Left colon (tissue), 2 donors: Measurements from ENCODE around the gene ABHD8. TPM values are rescaled to one million over a fixed set of nuclear protein-coding genes. Genes with fewer than 3 reads are reported as not detected.

Experiments
- ATAC-seq: fragments of 200-7000 bp; cut with Tn5 transposase; one replicate; pipeline ENCODE4 v1.9.1; 2020; ENCODE audit warnings: mild to moderate bottlenecking, moderate library complexity
- DNase-seq, 2 donors: peaks; one replicate each; pipeline ENCODE4 v3.0.0-alpha.2; 2020
- intact Hi-C, 2 donors: fragments of 100-400 bp; cut with DNase I in 1 of 2; cut with micrococcal nuclease in 1 of 2; formaldehyde crosslinking; loops; one replicate each; pipeline versions ENCODE4 v1.11.2 to v1.14.0; 2022; cut with DNase I, micrococcal nuclease
- total RNA-seq, 2 donors: library from RNA; stranded (reverse); fragmentation: NEBNext Ultra II Directional; extraction: Animal tissue kit (Norgen Biotek cat#: 25700); gene quantifications; one replicate each; pipeline ENCODE4 v1.2.1, GENCODE V29; 2021
- donor health status: DM: no; HTN: no; CAD: no.
- donor health status: DM: yes; HTN: yes; CAD: no.

The ABHD8 gene
- total RNA-seq, 2 donors from 2014 or later = 5.6 to 6.0 TPM

DNA sequence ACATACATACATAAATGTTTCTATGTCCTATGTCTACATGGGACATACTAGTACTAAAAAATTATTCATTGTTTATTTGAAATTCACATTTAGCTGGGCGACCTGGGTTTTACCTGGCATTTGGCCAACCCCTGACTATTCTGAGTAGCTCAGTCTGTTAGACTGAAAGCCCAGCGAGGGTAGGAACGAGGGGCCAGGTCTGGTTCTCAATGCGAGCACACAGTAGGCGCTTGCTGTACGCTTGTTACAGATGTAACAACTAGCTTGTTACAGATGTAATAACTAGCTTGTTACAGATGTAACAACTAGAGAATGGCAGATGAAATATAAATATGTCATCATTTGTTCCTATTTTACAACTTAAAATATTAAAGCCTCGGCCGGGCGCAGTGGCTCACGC, 32.4 kb upstream of the ABHD8 start:
- intact Hi-C loops = no loop called here
- peak in 1 of 2 donors; percentile 24 for DNase-seq
- no peak for ATAC-seq

- peak; percentile 97 to 98 for DNase-seq
- intact Hi-C loops = no loop called here
- peak; percentile 71 for ATAC-seq
Measured at GRCh38 chr19:17334414-17335409, 31.5 kb upstream of the ABHD8 start, which contains the start of gene ANO8. ANO8 (minus strand) TSS chr19:17334855; CDS start chr19:17334670, 185 bp downstream.

DNA sequence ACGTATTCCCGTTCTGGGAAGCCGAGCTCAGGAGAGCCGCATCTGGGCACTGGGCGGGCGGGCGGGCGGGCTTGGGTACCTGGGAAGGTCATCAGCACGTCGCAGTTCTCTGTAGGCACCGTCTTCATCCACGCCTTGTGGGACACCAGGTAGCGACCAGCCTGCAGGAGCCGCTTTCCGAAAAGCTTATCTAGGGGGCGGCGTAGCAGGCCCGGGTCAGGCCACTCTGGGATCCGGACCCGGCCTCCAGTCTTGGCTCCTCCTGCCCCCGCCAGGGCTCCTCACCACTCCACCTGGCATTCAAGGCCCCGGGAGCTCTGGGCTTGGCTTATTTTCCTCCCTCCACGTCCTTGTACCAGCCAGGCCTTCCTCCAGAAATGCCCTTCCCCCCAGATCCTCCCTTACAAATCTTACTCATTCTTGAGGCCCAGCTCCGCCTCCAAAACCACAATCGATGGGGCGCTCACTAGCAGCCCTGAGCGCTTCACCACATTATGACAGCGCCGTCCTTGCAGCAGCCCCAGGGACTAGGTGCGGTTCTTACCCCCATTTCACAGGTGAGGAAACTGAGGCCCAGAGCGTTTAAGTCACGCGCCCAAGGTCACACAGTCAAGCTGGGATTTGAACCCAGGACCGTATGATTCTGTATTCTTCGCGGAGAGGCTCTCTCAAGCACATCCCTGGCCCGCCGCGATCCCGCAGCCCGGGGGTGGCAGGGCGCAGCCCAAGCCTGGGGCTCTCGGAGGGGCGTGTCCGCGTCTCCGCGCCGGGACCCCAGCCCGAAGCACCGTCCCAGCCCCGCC, 30.6 kb upstream of the ABHD8 start:
- intact Hi-C loops = no loop called here
- DNase-seq (peak in 1 of 2 donors; percentile 49), ATAC-seq (no peak)

DNA sequence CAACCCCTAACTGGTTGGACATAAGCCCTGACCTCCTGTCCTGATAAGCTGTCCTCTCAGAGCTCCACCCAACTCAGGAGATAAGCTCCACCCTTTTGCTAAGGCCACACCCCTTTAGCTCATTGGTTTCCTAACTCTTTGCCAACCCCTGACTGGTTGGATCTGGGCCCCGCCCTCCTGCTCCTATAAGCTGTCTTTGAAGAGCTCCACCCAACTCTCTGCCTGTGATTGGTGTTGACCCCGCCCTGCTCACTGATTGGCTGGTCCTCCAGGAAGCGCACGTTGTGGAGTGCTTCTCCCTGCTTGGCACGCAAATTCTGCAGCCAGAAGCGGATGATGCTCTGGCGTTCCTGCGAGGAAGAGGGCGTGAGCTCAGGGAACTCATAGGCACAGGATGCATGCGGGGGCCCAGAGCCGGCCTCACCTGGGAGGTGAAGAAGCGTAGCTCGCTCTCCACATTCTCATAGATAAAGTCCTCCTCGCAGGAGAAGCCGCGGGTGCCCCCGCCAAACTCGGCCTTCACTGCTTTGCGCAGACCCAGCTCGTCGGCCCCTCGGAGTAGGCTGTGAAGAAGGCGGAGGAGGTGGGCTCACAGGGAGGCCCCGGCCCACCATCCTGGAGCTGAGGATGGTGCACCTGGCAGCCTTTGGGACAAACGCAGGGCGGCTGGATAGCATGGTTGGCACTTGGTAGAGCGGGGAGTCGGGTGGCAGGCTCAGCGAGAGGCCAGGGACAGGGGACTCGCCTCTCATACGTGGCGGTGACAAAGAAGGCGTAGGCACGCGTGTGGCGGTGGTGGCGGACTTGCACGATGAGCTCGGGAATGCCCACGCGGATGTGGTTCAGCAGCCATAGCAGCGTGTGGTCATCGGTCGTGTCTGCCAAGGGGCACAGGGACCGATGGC, 29.7 kb upstream of the ABHD8 start:
- DNase-seq (peak in 1 of 2 donors; percentile 35), ATAC-seq (no peak)
- intact Hi-C loops = no loop called here

DNA sequence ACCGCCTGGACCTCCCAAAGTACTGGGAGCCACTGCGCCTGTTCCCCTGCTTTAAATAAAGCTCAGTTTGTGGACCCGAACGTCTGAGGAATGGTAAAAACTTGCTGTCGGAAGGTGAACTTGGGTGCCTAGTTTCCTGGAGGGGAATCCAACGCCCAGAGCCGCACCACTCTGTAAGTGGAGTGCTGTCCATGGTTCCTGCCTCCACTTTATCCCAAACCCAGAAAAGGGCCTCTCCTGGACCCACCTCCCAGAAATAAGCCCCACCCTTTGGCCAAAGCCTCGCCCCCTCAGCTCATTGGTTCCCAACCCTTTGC, 29.1 kb upstream of the ABHD8 start:
- DNase-seq (no peak), ATAC-seq (no peak)
- intact Hi-C loops = no loop called here

- intact Hi-C loops = no loop called here
- no peak for ATAC-seq
Measured at GRCh38 chr19:17331045-17331558, 27.9 kb upstream of the ABHD8 start.

GRCh38 chr19:17330262-17331044, 27.2 kb upstream of the ABHD8 start:
- DNase-seq = peak in 1 of 2 donors; percentile 10
- intact Hi-C loops = no loop called here
- ATAC-seq = no peak

More at GRCh38 chr19:17331045-17331558, 27.9 kb upstream of the ABHD8 start:
- peak in 1 of 2 donors; percentile 16 for DNase-seq

- intact Hi-C loops = no loop called here
- ATAC-seq (no peak), DNase-seq (no peak)
Measured at GRCh38 chr19:17329366-17330261, 26.4 kb upstream of the ABHD8 start.

- intact Hi-C loops = no loop called here
- DNase-seq (peak in 1 of 2 donors; percentile 37), ATAC-seq (peak; percentile 12)
Measured at GRCh38 chr19:17328517-17329365, 25.5 kb upstream of the ABHD8 start.

- DNase-seq = peak; percentile 90 to 91
- ATAC-seq = peak; percentile 84
- intact Hi-C loops = no loop called here
Measured at GRCh38 chr19:17327654-17328516, 24.7 kb upstream of the ABHD8 start.

DNA sequence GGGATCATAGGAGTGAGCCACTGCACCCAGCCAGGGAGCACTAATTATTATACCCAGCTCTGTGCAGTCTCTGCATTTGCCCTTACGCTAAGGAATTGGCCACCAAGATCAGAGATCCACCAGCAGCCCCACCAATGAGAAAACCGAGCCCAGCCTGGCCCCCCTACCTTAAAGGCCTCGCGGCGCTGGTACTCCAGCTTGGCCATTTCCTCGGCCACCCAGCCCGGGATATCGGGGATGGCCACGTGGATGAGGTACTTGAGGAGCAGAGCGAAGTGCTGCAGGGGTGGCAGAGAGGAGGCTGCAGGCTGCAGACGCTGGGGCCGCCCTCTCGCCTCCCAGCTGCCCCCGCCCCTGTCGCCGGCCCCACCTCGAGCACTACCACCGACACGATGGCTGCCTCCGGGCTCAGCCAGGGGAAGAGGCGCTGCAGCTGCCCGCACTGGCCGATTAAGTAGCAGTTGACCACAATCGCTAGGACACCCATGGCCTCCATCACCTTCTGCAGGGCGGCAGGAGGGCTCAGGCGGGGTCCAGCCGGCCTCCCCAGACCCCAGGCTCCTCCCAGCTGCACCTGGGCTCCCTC, 23.9 kb upstream of the ABHD8 start:
- DNase-seq (no peak), ATAC-seq (no peak)
- intact Hi-C loops = no loop called here

DNA sequence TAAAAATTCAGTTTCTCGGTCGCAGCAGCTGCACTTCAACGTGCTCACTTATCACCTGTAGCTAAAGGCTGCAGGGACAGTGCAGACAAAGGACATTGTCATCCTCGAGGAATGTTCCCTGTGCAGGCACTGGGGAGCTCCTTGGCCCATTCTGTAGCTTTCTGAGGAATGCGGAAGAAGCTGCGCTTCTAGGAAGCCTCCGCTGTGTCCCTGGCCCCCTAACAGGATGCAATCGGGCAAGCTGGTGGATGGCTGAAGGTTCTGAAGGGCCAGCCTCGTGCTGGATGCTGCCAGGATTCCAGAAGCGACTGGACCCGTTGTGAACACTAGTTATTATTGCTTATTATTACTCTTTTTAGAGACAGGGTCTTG, 23.4 kb upstream of the ABHD8 start:
- no peak for ATAC-seq
- DNase-seq = no peak
- intact Hi-C loops = no loop called here

DNA sequence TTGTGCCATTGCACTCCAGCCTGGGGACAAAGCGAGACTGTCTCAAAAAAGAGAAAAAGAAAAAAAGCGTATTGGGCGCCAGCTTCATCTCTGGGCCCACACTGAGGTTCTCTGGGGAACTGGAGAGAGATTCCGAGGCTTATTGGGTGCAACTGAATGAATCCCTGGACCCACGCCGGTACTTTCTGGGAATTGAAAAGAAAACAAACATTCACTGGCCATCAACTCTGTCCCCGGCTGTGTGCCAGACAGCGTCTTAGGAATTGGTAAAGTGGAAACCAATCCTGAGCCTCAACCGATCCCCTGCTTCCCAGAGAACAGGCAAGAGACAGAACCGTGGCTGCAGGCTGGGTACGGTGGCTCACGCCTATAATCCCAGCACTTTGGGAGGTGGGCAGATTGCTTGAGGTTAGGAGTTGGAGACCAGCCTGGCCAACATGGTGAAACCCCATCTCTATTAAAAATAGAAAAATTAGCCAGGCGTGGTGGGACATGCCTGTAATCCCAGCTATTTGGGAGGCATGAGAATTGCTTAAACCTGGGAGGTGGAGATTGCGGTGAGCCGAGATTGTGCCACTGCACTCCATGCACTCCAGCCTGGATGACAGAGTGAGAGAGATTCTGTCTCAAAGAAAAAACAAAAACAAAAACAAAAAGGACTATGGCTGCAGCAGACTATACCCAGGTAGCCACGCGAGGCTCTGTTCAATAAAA, 22.8 kb upstream of the ABHD8 start:
- peak in 1 of 2 donors; percentile 29 for DNase-seq
- intact Hi-C loops = no loop called here
- ATAC-seq = no peak

- ATAC-seq (no peak), DNase-seq (no peak)
- intact Hi-C loops = no loop called here
Measured at GRCh38 chr19:17325133-17325532, 21.9 kb upstream of the ABHD8 start.
